ENCODE data around the gene ATP8B2.
"Not testable (repeated sequence)": the region's sequence is repeated elsewhere in the genome, so short reads cannot be mapped to it uniquely, and the experiment has no call there.

GRCh38 chr1:154341366-154341765, 16.0 kb downstream of the ATP8B2 start:
- not testable (repeated sequence) for TF ChIP-seq POLR2A, CTCF (IDR thresholded peaks at IDR 0.05)

Measured in thyroid gland (tissue), 4 donors.